Retinal pigment epithelial cell (primary cell): ENCODE measurements around the gene PLXND1.

ENCODE experiments used
- DNase-seq: peaks from one replicate; pipeline ENCODE4 v3.0.0-alpha.2; 2010; ENCODE audit warnings: low read depth
- H3K4me3 ChIP-seq: 2 replicates; pipeline ENCODE4 v1.5.1; 2011; ENCODE audit warnings: mild to moderate bottlenecking, low read length, control low read depth, moderate library complexity
- CTCF ChIP-seq: conservative IDR thresholded peaks from 2 replicates; pipeline ENCODE4 v1.5.1; 2011; ENCODE audit warnings: low read depth, low read length, control low read depth, inconsistent platforms

Gene PLXND1

DNA sequence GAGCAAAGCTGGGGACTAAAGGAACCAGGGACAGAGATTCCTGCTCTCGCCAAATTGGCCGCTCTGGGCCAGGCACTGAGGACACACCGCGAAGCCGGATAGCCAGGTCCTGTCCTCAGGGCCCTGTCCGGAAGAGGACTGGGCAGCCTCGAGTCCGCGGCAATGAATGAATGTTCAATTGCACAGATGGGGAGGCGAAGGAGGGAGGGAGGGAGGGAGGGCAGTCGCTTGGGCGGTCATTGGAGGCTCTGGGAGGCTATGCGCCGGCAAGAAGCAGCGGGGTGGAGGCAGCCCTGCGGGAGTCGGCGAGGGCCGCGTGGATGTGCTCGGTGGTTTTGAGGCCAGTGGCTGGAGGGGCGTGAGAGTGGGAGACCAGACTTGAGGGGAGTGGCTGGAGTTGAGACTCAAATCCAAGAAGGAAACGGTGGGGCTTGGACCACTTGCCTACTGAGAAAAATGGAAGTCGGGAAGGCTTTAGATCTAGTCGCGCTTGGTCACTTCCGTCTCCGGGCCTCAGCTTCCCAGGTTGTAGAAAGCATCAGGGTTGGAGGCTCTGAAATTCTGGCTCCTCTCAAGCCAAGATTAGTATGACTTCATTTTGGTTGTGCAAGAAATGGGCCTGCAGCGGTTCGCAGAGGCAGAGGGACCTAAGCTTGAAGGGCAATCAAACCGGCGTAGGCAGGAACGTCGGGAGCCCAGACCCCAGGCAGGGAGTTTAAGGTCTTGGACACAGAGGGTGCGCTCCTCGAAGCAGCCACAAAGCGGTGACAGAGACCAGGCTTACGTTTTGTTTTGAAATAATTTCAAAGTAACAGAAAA is 21.1 kb upstream of the PLXND1 start:
- H3K4me3 ChIP-seq, result peak overlapping the region; percentile 43
- TF ChIP-seq CTCF, result peak; percentile 92
- DNase-seq, result no peak

- H3K4me3 ChIP-seq, result peak overlapping the region; percentile 43
- peak; percentile 14 for TF ChIP-seq CTCF
- DNase-seq, result no peak
Observed at GRCh38 chr3:129626744-129627349, 20.4 kb upstream of the PLXND1 start.

- H3K4me3 ChIP-seq, result no peak overlapping the region
- DNase-seq, result no peak
- TF ChIP-seq CTCF, result peak; percentile 22
Observed at GRCh38 chr3:129625072-129625874, 18.8 kb upstream of the PLXND1 start.

GRCh38 chr3:129624347-129625071 is 18.0 kb upstream of the PLXND1 start:
- H3K4me3 ChIP-seq, result no peak overlapping the region
- TF ChIP-seq CTCF, result no peak
- no peak for DNase-seq

DNA sequence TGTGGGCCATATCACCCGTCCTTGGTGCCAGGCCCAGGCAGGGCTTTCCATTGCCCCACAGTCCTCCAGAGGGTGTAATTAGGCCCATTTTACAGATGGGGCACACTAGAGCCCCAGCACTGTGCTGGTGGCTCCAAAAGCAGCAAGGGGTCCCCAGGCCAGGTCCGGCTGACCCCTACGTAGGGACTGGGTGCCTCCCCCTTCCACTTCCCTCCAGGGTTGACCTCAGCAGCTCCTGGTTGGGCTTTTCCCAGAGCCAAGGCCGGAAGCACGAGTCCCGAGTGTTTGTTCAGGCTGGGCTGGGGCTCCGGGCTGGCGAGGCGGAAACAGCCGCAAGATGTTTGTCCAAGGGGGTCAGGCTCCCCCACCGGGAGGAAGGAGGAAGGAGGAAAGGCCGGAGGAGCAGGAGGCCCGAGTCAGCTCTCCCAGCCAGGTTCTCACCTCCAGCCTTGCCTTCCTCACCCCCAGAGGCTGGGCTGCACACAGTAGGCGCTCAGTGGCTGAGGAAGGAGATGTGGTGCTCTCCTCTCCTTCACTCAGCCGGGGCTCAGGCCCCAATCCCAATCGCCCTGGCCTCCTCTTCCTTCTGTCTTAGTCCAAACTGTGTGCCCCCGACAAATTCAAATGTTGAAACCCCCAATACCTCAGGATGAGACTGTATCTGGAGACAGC is 17.1 kb upstream of the PLXND1 start:
- no peak for DNase-seq
- TF ChIP-seq CTCF, result no peak
- H3K4me3 ChIP-seq, result no peak overlapping the region

DNA sequence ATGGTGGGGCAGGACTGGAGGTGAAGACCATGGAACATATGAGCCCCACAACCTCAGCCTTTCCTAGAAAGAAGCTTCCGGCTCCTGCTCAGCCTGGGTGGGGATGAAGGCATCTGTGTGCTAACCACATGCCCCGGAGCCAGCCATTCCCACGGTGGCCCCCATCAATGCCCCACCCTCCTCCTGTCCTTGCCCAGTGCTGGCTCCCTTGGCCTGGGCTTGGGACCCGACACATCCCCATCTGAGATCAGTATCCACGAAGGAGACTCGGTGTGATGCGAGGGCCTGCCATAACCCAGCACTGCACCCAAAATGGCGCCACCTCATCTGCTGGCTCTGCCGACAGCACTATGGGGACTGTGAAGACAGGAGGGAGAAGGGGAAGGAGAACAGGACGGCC is 16.5 kb upstream of the PLXND1 start:
- no peak for DNase-seq
- no peak overlapping the region for H3K4me3 ChIP-seq
- no peak for TF ChIP-seq CTCF
